ENCODE data around the gene ATXN1.

ATXN1 gene

DNA sequence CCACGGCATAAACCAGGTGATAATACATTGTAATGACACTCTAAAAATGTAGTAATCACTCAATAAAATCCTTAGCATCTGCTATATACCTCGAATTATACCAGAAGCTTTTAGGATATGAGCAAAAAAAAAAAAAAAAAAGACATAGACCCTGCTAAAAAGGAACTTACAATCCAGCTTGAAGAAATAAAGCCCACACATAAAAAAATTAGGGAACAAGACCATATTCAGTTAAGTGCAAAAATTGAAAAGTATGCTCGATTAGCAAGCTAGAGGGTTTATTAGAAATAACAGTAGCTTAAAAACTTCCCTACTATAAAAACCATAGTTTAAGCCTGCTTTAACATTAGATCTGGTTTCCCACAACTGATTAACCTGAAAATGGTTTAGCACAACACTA, 387.2 kb downstream of the ATXN1 start:
- no peak for DNase-seq (ENCODE audit: low read depth in 1 of 2, low spot score in 1 of 2)

DNA sequence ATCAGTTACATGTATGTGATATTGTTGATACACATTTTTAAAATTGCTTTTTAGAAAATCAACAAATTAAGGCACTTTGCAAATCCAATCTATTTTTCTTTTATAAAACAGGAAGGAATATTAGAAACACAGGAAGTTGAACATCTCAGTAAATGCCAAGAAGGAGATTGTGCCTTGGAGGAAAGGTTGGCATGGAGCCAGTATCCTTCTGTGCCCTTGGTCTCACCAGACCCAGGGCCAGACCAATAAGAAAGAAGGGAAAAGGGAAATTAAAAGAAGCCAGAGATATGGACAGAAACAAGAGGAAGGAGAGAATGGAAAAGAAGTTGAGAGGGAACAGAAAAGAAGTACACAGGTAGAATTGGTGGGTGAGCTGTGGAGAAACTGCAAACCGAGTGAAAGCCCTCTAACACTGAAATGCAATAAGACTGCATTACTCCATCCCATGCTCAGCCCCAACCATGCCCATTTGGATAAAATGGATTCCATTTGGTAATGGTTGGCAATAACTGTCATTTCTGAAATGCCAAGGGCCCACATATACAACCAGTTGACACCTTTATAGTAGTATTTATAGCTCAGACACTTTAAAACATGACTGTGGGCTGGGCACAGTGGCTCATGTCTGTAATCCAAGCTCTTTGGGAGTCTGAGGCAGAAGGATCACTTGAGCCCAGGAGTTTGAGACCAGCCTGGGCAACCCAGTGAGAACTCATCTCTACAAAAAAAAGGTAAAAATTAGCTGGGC, 389.1 kb downstream of the ATXN1 start:
- DNase-seq (ENCODE audit: low read depth in 1 of 2, low spot score in 1 of 2) = no peak

GRCh38 chr6:16371401-16371800, 389.9 kb downstream of the ATXN1 start:
- DNase-seq (ENCODE audit: low read depth in 1 of 2, low spot score in 1 of 2) = no peak

DNA sequence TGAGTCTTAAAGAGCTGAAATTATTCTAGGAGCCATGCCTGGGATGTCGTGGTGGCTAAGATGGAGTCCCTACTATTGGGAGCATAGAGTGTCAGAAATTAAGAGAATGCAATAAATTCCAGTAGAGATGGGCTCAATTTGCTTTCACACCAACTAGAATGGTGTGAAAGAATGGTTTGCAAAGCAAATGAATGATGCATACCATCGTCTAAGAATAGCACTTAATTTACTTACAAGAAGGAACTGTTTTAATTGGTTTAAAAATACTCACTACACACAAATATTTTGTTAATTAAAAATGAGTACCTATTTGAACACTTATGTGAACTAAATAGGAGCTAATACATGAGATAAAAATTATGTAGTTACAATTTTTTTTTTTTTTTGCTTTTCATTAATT, 390.3 kb downstream of the ATXN1 start:
- DNase-seq (ENCODE audit: low read depth in 1 of 2, low spot score in 1 of 2) = no peak

DNA sequence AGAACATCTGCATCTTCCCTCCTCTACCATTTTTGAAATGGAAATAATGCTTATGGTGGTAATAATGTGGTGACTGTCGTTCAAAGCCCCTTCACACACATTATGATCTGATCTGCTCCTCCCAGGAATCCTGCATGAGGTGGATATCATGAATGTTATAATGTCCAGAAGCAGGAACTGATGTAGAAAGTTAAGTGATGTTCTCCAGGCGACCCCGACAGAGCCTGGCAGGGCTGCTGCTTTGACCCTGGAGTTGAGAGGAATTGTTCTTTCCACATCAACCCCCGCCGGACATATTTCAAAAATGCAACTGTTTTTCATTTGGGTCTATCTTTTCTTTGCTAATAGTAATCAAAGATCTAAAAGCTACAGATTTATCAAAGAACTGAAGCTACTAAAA, 391.3 kb downstream of the ATXN1 start:
- no peak for DNase-seq (ENCODE audit: low read depth in 1 of 2, low spot score in 1 of 2)

GRCh38 chr6:16369140-16369745, 392.0 kb downstream of the ATXN1 start:
- DNase-seq (ENCODE audit: low read depth in 1 of 2, low spot score in 1 of 2) = no peak

GRCh38 chr6:16367571-16367970, 393.7 kb downstream of the ATXN1 start:
- no peak for DNase-seq (ENCODE audit: low read depth in 1 of 2, low spot score in 1 of 2)

GRCh38 chr6:16363749-16364148, 397.5 kb downstream of the ATXN1 start:
- DNase-seq (ENCODE audit: low read depth in 1 of 2, low spot score in 1 of 2) = no peak

- DNase-seq (ENCODE audit: low read depth in 1 of 2, low spot score in 1 of 2) = no peak
Measured at GRCh38 chr6:16362819-16363589, 398.3 kb downstream of the ATXN1 start.

- no peak for DNase-seq (ENCODE audit: low read depth in 1 of 2, low spot score in 1 of 2)
Measured at GRCh38 chr6:16362296-16362695, 399.0 kb downstream of the ATXN1 start.

- DNase-seq (ENCODE audit: low read depth in 1 of 2, low spot score in 1 of 2) = no peak
Measured at GRCh38 chr6:16361861-16362260, 399.4 kb downstream of the ATXN1 start.

- no peak for DNase-seq (ENCODE audit: low read depth in 1 of 2, low spot score in 1 of 2)
Measured at GRCh38 chr6:16361121-16361520, 400.1 kb downstream of the ATXN1 start.

DNA sequence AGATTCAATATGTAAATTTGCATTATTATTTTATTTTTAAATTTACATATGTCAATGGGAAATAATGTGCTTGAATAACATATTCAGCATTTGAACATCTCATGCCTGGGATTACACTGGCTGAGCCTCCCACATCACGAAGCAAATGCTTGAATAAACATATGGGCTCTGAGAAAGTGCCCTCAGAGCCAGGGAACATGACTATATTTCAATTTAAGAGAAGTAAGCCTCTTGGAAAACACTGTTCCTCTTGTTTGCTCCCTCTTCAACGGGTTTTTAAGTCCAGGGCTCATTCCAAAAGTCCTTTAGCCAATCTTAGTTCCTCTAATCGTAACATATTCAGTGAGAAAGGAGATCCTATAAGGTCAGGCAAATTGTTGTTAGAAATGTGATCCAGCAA, 400.9 kb downstream of the ATXN1 start:
- no peak for DNase-seq (ENCODE audit: low read depth in 1 of 2, low spot score in 1 of 2)

DNA sequence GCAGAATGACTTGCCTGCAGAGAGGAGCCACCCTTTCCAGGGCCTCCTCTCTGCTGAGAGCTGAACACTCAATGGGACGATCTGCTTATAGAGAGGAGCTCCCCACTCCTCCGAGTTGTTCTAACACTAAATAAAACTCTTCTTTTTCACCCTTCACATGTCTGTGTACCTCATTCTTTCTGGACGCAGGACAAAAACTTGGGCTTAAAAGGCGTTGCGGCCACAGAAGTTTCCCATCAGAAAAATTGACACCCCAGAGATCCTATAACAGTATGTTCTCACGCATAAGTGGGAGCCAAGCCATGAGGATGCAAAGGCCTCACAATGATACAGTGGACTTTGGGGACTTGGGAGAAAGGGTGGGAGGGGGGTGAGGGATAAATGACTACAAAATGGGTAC, 401.7 kb downstream of the ATXN1 start:
- DNase-seq (ENCODE audit: low read depth in 1 of 2, low spot score in 1 of 2) = no peak

GRCh38 chr6:16358531-16359138, 402.6 kb downstream of the ATXN1 start:
- no peak for DNase-seq (ENCODE audit: low read depth in 1 of 2, low spot score in 1 of 2)

DNA sequence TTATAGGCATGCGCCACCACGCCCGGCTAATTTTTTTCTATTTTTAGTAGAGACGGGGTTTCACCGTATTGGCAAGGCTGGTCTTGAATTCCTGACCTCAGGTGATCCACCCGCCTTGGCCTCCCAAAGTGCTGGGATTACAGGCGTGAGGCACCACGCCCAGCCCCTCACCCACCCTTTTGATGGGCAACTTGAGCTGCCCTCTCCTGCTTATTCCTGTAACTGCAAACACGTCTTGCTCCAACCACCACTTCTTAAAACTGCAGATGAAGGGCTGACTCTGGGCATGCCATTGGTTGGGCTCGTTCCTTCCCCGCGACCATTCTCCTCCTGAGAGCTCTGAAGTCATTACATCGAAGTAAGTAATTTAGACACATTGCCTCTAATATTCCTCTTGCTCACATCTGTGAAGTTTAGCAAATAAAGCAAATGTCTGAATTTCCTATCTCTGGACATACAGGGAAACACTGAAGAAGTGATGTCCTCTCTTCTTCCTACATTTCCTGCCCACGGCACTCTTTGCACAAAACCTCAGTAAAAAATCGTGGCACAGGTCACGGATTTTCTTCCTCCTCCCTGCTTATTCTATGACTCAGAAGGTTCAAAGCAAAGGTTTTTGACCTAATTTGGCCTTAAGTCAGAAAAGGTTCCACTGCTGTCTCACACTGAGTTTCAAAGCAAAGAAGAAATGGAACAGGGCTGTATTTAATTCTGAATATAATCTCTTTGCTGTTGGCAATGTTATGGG, 405.4 kb downstream of the ATXN1 start:
- no peak for DNase-seq (ENCODE audit: low read depth in 1 of 2, low spot score in 1 of 2)

DNA sequence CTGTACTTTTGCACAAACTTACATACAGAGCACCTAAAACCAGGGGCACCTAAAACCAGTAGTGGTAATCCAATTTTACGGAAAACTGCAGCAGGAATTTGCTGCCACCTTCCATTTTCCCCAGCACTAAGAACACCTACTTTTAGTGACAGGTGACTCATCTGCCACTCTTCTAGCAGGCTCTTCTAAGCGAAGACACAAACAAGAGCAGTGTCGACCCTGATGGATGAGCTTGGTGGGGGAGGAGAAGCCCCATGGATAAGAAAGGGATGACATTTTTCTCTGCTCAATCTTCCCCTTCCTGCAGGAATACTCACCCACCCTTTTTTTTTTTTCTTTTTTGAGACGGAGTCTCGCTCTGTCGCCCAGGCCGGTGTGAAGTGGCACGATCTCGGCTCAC, 406.0 kb downstream of the ATXN1 start:
- DNase-seq (ENCODE audit: low read depth in 1 of 2, low spot score in 1 of 2) = no peak

DNA sequence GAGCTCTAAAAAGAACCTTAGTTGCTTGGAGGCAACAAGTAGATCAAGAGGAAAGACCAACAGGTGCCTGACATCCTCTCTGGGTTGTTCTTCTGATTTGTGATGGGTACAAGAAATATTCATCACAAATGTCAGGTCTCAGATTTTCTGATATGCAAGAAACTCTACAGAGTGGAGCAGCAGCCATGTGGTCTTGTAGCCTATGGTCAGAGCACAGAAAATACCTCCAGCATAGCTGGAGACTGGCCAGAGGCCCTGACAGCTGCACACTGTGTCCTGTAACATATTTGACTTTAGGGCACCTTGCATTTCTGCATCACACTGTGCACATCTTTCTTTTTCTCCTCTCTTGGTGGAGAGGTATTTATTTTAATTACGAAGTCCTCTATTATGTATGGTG, 406.6 kb downstream of the ATXN1 start:
- no peak for DNase-seq (ENCODE audit: low read depth in 1 of 2, low spot score in 1 of 2)

GRCh38 chr6:16352821-16353438, 408.3 kb downstream of the ATXN1 start:
- no peak for DNase-seq (ENCODE audit: low read depth in 1 of 2, low spot score in 1 of 2)

DNA sequence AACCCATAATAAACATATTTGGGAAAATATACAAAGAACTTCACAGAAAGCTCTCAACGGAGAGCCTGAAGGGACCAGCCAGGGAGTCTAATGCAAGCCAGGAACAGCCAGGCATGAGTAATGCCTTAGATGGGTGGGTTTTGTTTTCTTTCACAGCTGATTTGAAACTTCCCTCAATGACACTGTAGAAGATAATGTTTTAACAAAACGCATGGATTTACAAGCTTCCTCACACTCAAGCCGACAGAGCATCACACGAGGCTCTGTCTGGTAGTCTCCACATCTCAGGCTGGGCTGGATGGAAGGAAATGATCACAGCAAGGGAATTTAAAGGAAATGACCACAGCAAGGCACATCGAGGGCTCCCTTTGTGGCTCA, 409.0 kb downstream of the ATXN1 start:
- no peak for DNase-seq (ENCODE audit: low read depth in 1 of 2, low spot score in 1 of 2)

- DNase-seq (ENCODE audit: low read depth in 1 of 2, low spot score in 1 of 2) = no peak
Measured at GRCh38 chr6:16349544-16349943, 411.7 kb downstream of the ATXN1 start.

All from activated T-helper 1 cell treated with anti-CD3 and anti-CD28 coated beads, Interleukin-2, amount 50 U/mL, for 16 hours (primary cell).